ENCODE results near the gene NUS1. TPM values are rescaled to one million over a fixed set of nuclear protein-coding genes. Genes with fewer than 3 reads are reported as not detected.

Gene NUS1
- polyA plus RNA-seq, 1 donor, result 34.1 TPM

Other genes with a start within 250 kb of the NUS1 start
- gene ROS1, start 249.5 kb upstream of the NUS1 start, polyA plus RNA-seq, result 1.6 TPM
- 14.2 TPM for gene DCBLD1, start 192.8 kb upstream of the NUS1 start, polyA plus RNA-seq
- gene GOPC, start 73.0 kb upstream of the NUS1 start, polyA plus RNA-seq, result 39.5 TPM
- gene SLC35F1, start 231.8 kb downstream of the NUS1 start, polyA plus RNA-seq, result 5.1 TPM

All from large intestine (tissue), 1 donor.